HCT116 (cell line): ENCODE data around the gene TRAPPC12. TPM values are rescaled to one million over a fixed set of nuclear protein-coding genes. Genes with fewer than 3 reads are reported as not detected.

Experiments
- ATAC-seq: fragments of 200-7000 bp; cut with Tn5 transposase; 2 replicates; pipeline ENCODE4 v1.9.1; 2020; ENCODE audit warnings: mild to moderate bottlenecking, moderate library complexity
- BruUV-seq: library from RNA; stranded (reverse); fragments of 400-500 nt; replicated peaks from 2 replicates; lab custom pipeline; 2021; lab: Mats Ljungman, UMichigan
- CTCF ChIA-PET: fragments of 300-600 bp; sonication (Branson Sonifier 250); formaldehyde crosslinking; loops from one replicate; lab custom pipeline; 2021; ENCODE audit warnings: antibody characterized with exemption; lab: Charles Lee
- POLR2A ChIA-PET: fragments of 300-600, 350-600 bp; sonication (Branson Sonifier 250); formaldehyde crosslinking; loops from one replicate; lab custom pipeline; 2021; ENCODE audit warnings: antibody characterized with exemption; lab: Charles Lee
- RAD21 ChIA-PET, 2 experiments: fragments of 300-600 bp; sonication (Branson Sonifier 250); formaldehyde crosslinking; loops; one replicate each; lab custom pipeline; 2023; ENCODE audit warnings: low total read pairs in 2 of 2; ENCODE audit not compliant: uncharacterized antibody in 2 of 2, unreplicated experiment in 2 of 2, low non-redundant PET in 1 of 2; lab: Charles Lee
- DNase-seq: peaks from one replicate; pipeline ENCODE4 v3.0.0-alpha.2; 2010; ENCODE audit warnings: low read depth, low spot score
- H2AFZ ChIP-seq: fragments of 200-600 bp; shearing (Covaris generic), sonication (generic); 2 replicates; pipeline ENCODE4 v1.6.1; 2017; ENCODE audit warnings: low read depth, mixed run types, mixed read lengths, antibody characterized with exemption, low read length; ENCODE audit not compliant: poor library complexity, severe bottlenecking
- H3K27ac ChIP-seq: 2 replicates; pipeline ENCODE4 v1.5.1; 2012; ENCODE audit warnings: low read depth, low read length
- H3K27me3 ChIP-seq: fragments of 200-600 bp; sonication (generic); 2 replicates; pipeline ENCODE4 v1.6.1; 2016; ENCODE audit warnings: mixed run types, low read length, mixed read lengths; ENCODE audit not compliant: insufficient read depth
- H3K36me3 ChIP-seq, 2 experiments: fragments of 200-500 bp in 1 of 2; fragments of 200-600 bp in 1 of 2; sonication (Bioruptor generic) in 1 of 2; sonication (generic) in 1 of 2; 2 replicates each; pipeline versions ENCODE4 v1.5.1 to v1.6.1; 2014 to 2016; ENCODE audit warnings: low read length in 2 of 2, inconsistent platforms in 1 of 2, mixed read lengths in 1 of 2, mixed run types in 1 of 2; ENCODE audit not compliant: insufficient read depth in 2 of 2, control insufficient read depth in 1 of 2
- H3K4me1 ChIP-seq, 2 experiments: fragments of 200-600 bp in 1 of 2; sonication (generic) in 1 of 2; 2 replicates each; pipeline versions ENCODE4 v1.5.1 to v1.6.1; 2012 to 2017; ENCODE audit warnings: low read length in 2 of 2, inconsistent platforms in 1 of 2, mild to moderate bottlenecking in 1 of 2, mixed read lengths in 1 of 2, mixed run types in 1 of 2, moderate library complexity in 1 of 2; ENCODE audit not compliant: insufficient read depth in 2 of 2, control insufficient read depth in 1 of 2
- H3K4me2 ChIP-seq: fragments of 200-600 bp; sonication (generic); 2 replicates; pipeline ENCODE4 v1.6.1; 2017; ENCODE audit warnings: mixed run types, low read length, mixed read lengths
- H3K4me3 ChIP-seq, 2 experiments: fragments of 200-600 bp in 1 of 2; sonication (generic) in 1 of 2; replicated peaks in 1 of 2; 2 replicates each; pipeline ENCODE4 v1.5.1; 2011 to 2016; ENCODE audit warnings: low read length in 2 of 2, control low read depth in 1 of 2, low read depth in 1 of 2, mild to moderate bottlenecking in 1 of 2, mixed read lengths in 1 of 2, mixed run types in 1 of 2
- H3K79me2 ChIP-seq: fragments of 200-600 bp; sonication (generic); 2 replicates; pipeline ENCODE4 v1.6.1; 2017; ENCODE audit warnings: mild to moderate bottlenecking, mixed run types, low read length, moderate library complexity, mixed read lengths; ENCODE audit not compliant: insufficient read depth
- H3K9ac ChIP-seq: fragments of 200-600 bp; sonication (generic); 2 replicates; pipeline ENCODE4 v1.6.1; 2016; ENCODE audit warnings: low read length, mixed read lengths
- H3K9me2 ChIP-seq: fragments of 200-600 bp; sonication (generic), shearing (Covaris generic); 2 replicates; pipeline ENCODE4 v1.6.1; 2017; ENCODE audit warnings: mixed run types, mild to moderate bottlenecking, moderate library complexity; ENCODE audit not compliant: insufficient read depth
- H3K9me3 ChIP-seq, 2 experiments: fragments of 200-500 bp in 1 of 2; fragments of 200-600 bp in 1 of 2; sonication (Bioruptor generic) in 1 of 2; sonication (generic) in 1 of 2; 2 replicates each; pipeline ENCODE4 v1.6.1; 2014 to 2017; ENCODE audit warnings: low read length in 2 of 2, mixed read lengths in 2 of 2, inconsistent platforms in 1 of 2, low read depth in 1 of 2, mild to moderate bottlenecking in 1 of 2, mixed run types in 1 of 2, moderate library complexity in 1 of 2; ENCODE audit not compliant: control insufficient read depth in 1 of 2, insufficient read depth in 1 of 2
- H4K20me1 ChIP-seq: fragments of 200-600 bp; sonication (generic), shearing (Covaris generic); 2 replicates; pipeline ENCODE4 v1.6.1; 2017; ENCODE audit warnings: mixed run types, mild to moderate bottlenecking, moderate library complexity; ENCODE audit not compliant: insufficient read depth
- CBX3 ChIP-seq: IDR thresholded peaks from 2 replicates; pipeline ENCODE4 v1.6.1; 2012; ENCODE audit warnings: low read depth
- EGR1 ChIP-seq: IDR thresholded peaks from 2 replicates; pipeline ENCODE4 v1.6.1; 2012; ENCODE audit warnings: low read depth
- ELF1 ChIP-seq: IDR thresholded peaks from 2 replicates; pipeline ENCODE4 v1.6.1; 2012; ENCODE audit warnings: low read depth, borderline replicate concordance
- EZH2 ChIP-seq: fragments of 200-600 bp; sonication (generic); IDR thresholded peaks from 2 replicates; pipeline ENCODE4 v1.6.1; 2017; ENCODE audit warnings: antibody characterized with exemption, mixed run types
- POLR2A ChIP-seq: IDR thresholded peaks from 2 replicates; pipeline ENCODE4 v1.7.0; 2011; ENCODE audit warnings: borderline replicate concordance; ENCODE audit not compliant: insufficient read depth, insufficient read length; ENCODE audit errors: extremely low read depth
- RAD21 ChIP-seq: IDR thresholded peaks from 2 replicates; pipeline ENCODE4 v1.6.1; 2012; ENCODE audit warnings: low read depth, mild to moderate bottlenecking
- SIN3A ChIP-seq: IDR thresholded peaks from 2 replicates; pipeline ENCODE4 v1.6.1; 2012; ENCODE audit warnings: low read depth
- SRF ChIP-seq: IDR thresholded peaks from 2 replicates; pipeline ENCODE4 v1.6.1; 2012; ENCODE audit warnings: low read depth
- YY1 ChIP-seq: IDR thresholded peaks from 2 replicates; pipeline ENCODE4 v1.6.1; 2011; ENCODE audit warnings: low read length, low read depth, moderate library complexity, mild to moderate bottlenecking; ENCODE audit not compliant: insufficient replicate concordance; ENCODE audit errors: extremely low read depth
- ZFX ChIP-seq: fragments of 450-650 bp; IDR thresholded peaks from 2 replicates; pipeline ENCODE4 v1.6.1; 2017
- ZNF274 ChIP-seq: fragments of 200-500 bp; sonication (Bioruptor generic); IDR thresholded peaks from 2 replicates; pipeline ENCODE4 v1.6.1; 2014; ENCODE audit warnings: mild to moderate bottlenecking, low read depth, low read length, inconsistent platforms
- intact Hi-C: fragments of 100-400 bp; cut with micrococcal nuclease; formaldehyde crosslinking; loops from 2 replicates; pipeline ENCODE4 v1.10.0; 2022
- total RNA-seq: library from RNA; stranded (reverse); gene quantifications from one replicate; pipeline ENCODE4 v1.2.1, GENCODE V29; 2021; ENCODE audit not compliant: unreplicated experiment
- TF ChIP-seq, protein P1 (sequence below): IDR thresholded peaks from 2 replicates; pipeline ENCODE4 v1.6.1; 2012
- TF ChIP-seq, protein P2 (sequence below): IDR thresholded peaks from 2 replicates; pipeline ENCODE4 v1.6.1; 2012

Gene TRAPPC12
- total RNA-seq, 1 experiment from 2014 or later = 47.4 TPM

DNA sequence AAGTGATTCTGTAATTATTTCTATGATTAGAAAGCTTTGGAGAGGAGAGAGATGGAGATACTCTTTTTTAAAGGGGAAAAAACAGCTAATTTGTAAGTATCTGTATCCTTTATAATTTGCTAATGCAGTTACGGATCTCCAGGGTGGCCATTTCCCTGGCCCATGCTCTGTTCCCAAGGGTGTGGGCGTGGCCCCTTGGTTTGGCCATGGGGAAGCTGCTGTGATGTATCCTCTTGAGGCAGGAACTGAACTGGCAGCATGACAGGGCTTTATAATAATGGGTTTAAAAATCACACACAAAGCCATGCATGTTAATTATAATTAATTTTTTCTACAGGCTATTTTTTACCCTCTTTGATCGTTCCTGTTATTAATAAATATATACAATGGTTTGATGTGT, 27.0 kb downstream of the TRAPPC12 start:
- Histone ChIP-seq H3K4me1 (no peaks in the 10 kb centered on the region), H2AFZ (no peak overlapping the region), H3K9me2 (no peaks in the 10 kb centered on the region), H4K20me1 (no peaks in the 10 kb centered on the region), H3K79me2 (peaks cover 13% of the 10 kb centered on the region; the same call in 1 of the 2 replicates), H3K27me3 (no peaks in the 10 kb centered on the region), H3K4me2 (no peak overlapping the region), H3K4me3 (no peak overlapping the region), H3K9ac (no peak overlapping the region), H3K9me3 (no peaks in the 10 kb centered on the region), H3K27ac (no peak overlapping the region), H3K36me3 (peaks cover 5 to 6% of the 10 kb centered on the region in 2 experiments; a peak in 3 of 4 replicates)
- ChIA-PET CTCF (no interaction called here), POLR2A (no interaction called here), RAD21 (no interaction called here)
- no peak for TF ChIP-seq CBX3
- TF ChIP-seq ELF1 = no peak
- TF ChIP-seq, protein P1, sequence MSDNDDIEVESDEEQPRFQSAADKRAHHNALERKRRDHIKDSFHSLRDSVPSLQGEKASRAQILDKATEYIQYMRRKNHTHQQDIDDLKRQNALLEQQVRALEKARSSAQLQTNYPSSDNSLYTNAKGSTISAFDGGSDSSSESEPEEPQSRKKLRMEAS = no peak
- no peak for TF ChIP-seq RAD21
- TF ChIP-seq YY1 = no peak
- TF ChIP-seq ZFX = no peak
- no peak for TF ChIP-seq EGR1
- no peak for TF ChIP-seq POLR2A
- no peak for TF ChIP-seq SIN3A
- TF ChIP-seq EZH2 = no peak
- ATAC-seq (no peak), DNase-seq (no peak)
- BruUV-seq = no TSS peak
- intact Hi-C loops = no loop called here

DNA sequence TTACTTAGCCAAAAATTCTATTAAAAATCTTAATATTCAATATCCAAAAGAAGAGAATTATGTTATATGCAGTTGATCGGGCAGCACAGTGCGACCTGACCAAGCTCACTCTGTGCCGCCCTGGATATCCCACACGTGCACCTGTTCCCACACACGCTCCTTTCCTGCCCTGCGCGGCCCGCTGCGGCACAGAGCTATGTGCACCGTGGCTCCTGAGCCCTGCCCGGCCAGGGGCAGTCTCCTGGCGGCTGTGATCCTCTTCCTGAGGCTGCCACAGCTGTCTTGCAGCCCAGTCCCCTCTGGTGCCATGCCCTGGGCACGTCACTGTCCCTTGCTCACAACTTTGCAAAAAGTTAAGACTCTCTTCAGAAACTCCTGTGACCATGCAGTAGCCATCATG, 29.3 kb downstream of the TRAPPC12 start:
- no peak for ATAC-seq
- CTCF ChIA-PET = no interaction called here
- POLR2A ChIA-PET = no interaction called here

More for the DNA sequence above, 29.3 kb downstream of the TRAPPC12 start:
- Histone ChIP-seq H3K4me2 (no peak overlapping the region), H3K27me3 (no peaks in the 10 kb centered on the region), H3K36me3 (peaks cover 1 to 6% of the 10 kb centered on the region in 2 experiments; a peak in 2 of 4 replicates), H4K20me1 (no peaks in the 10 kb centered on the region), H3K27ac (no peak overlapping the region), H3K9me2 (no peaks in the 10 kb centered on the region), H3K9ac (no peak overlapping the region), H3K4me1 (no peaks in the 10 kb centered on the region), H3K9me3 (no peaks in the 10 kb centered on the region), H3K4me3 (no peak overlapping the region), H3K79me2 (peaks cover 15% of the 10 kb centered on the region; the same call in 1 of the 2 replicates), H2AFZ (no peak overlapping the region)
- TF ChIP-seq SRF (no peak), ZNF274 (no peak), POLR2A (no peak), CBX3 (no peak), SIN3A (no peak)
- TF ChIP-seq, protein P2, sequence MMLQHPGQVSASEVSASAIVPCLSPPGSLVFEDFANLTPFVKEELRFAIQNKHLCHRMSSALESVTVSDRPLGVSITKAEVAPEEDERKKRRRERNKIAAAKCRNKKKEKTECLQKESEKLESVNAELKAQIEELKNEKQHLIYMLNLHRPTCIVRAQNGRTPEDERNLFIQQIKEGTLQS = no peak
- no TSS peak for BruUV-seq
- intact Hi-C loops = no loop called here
- RAD21 ChIA-PET = no interaction called here
- no peak for DNase-seq
